GM03348 (cell line): Measurements from ENCODE around the gene ACCSL.

Experiments used
- DNase-seq: peaks from one replicate; pipeline ENCODE4 v3.0.0; 2012; ENCODE audit warnings: low spot score

Gene ACCSL

GRCh38 chr11:44018127-44018521, 29.7 kb upstream of the ACCSL start:
- DNase-seq = no peak

- DNase-seq = no peak
Measured at GRCh38 chr11:44018829-44019228, 29.0 kb upstream of the ACCSL start.

GRCh38 chr11:44024977-44025376, 22.8 kb upstream of the ACCSL start:
- DNase-seq = no peak

GRCh38 chr11:44025727-44026126, 22.1 kb upstream of the ACCSL start:
- DNase-seq = no peak

- DNase-seq = no peak
Measured at GRCh38 chr11:44028401-44028800, 19.4 kb upstream of the ACCSL start.

- no peak for DNase-seq
Measured at GRCh38 chr11:44028816-44029506, 18.8 kb upstream of the ACCSL start.

GRCh38 chr11:44029507-44029845, 18.3 kb upstream of the ACCSL start:
- DNase-seq = no peak

DNA sequence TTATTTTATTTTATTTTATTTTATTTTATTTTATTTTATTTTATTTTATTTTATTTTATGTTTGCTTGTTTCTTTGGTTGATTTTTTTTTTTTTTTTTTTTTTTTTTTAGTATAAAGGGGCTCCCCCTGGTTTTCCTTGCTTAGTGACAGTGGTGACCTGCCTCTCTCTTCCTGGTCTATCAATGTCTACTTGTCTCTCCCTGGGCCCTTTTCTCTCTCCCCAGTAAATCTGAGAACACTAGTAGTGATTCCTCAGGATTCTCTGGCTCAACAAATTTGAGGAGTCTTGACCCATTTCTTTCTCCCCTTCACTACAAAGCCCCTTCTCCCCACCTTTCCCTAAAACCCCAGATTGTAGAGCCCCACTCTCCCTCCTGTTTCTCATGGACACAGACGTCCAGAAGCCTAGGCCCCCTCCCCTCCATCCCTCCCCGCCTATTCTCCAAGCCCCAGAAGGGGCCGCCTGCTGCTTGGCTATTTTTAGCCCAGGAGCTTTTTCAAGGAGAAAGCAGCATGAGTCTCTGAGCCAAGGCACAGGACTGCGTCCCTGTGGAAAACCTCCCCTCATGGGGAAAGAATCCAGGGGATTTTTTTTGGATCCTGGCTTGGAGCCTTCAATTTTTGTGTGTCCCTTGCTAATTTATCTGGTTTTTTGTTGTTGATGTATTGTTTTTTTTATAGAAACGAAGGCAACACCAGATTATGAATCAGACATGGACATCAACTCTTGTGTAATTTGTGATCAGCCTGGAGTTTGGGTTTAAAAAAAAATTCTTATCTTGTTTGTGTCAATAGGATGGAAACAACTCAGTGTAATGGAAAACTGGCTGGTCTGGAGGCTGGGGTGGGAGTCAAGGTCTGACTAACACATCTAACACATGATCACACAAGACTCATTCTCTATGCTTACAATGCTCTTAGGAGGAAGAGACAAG, 17.5 kb upstream of the ACCSL start:
- peak; percentile 72 for DNase-seq

DNA sequence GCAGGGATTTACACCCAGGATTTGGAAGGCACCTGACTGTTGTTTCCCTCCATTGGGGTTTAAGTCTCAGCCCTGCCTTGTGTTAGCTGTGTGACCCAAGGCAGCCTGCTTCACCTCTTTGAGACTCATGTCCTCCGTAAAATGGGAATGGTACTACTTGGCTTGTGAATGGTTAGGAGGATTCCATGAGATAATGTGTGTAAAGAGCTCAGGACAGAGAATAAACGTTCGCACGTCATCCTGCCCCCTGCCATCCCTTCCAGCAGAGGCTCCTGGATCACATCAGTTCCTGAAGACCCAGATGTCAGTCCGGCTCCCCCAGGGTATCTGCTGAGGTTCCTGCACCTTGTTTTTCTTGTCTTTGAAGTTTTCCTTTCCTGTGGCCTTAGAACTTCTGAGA, 16.8 kb upstream of the ACCSL start:
- no peak for DNase-seq

- no peak for DNase-seq
Measured at GRCh38 chr11:44031549-44031948, 16.2 kb upstream of the ACCSL start.

DNA sequence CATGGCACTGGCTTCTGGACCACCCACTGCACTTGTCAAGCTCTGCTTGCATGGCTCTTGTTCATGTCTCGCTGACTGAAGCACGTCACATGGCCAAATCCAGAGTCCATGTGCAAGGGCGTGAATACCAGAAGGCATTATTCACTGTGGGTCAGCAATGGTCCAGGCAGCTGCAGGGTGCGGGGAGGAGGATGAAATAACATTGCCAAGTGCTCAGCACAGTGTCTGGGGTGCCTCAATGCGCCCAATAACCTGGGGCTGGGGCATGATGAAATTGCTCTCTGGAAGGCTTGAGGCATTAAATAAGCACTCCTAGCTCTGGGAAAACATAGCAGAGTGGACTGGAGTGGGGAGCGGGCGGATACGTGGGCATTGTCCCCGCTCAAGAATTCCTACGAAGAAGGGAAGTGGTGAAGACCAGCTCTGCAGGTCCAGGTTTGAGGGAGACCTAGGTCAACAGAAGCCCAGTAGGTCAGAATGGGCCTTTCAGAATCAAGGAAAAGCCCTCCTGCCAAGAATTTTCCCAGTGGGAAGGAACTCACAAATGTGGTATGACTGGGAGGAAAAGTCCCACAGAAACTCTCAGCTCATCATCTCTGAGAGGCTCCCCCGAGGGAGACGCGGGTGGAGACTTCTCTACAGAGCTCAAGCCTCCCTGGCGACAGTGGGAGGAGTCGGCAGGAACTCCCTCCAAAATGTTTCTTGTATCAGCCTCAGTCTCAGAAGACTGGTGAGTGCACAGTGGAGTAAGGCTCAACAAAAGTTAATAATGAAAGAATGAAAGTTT, 15.3 kb upstream of the ACCSL start:
- peak; percentile 58 for DNase-seq

- no peak for DNase-seq
Measured at GRCh38 chr11:44033411-44033850, 14.3 kb upstream of the ACCSL start.

GRCh38 chr11:44033856-44034255, 13.9 kb upstream of the ACCSL start:
- no peak for DNase-seq

DNA sequence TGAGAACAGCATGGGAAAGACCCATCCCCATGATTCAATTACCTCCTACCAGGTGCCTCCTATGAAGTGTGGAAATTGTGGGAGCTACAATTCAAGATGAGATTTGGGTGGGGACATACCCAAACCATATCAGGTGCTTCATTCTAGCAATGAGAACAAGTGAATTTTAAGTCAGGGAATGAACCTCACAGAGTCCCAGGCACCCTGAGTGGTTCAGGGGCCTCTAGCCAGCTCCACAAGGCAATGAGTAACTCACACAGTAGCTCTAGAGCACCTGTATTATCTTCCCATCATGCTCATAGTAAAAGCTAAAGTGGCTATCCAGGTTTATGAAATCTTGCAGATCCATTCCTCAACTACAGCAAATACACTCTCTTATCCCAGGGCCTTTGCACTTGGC, 13.1 kb upstream of the ACCSL start:
- DNase-seq = no peak

GRCh38 chr11:44036811-44037657, 10.7 kb upstream of the ACCSL start:
- peak; percentile 89 for DNase-seq

DNA sequence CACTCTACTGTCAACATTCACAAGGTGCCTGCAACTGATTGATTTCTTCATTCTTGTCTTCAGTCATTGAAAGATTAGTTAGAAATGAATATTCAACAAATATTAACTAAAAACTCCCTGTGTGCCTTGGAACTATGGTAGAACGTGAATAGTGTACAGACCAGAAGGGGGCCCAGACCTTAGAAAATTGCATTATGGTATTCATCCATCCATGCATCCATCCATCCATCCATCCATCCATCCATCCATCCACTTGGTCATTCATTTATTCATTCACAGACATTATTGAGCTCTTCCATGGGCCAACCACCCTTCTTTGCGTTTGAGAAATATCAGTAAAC, 10.2 kb upstream of the ACCSL start:
- no peak for DNase-seq

- DNase-seq = no peak
Measured at GRCh38 chr11:44043157-44043556, 4.6 kb upstream of the ACCSL start.

- no peak for DNase-seq
Measured at GRCh38 chr11:44046182-44046581, 1.6 kb upstream of the ACCSL start.

DNA sequence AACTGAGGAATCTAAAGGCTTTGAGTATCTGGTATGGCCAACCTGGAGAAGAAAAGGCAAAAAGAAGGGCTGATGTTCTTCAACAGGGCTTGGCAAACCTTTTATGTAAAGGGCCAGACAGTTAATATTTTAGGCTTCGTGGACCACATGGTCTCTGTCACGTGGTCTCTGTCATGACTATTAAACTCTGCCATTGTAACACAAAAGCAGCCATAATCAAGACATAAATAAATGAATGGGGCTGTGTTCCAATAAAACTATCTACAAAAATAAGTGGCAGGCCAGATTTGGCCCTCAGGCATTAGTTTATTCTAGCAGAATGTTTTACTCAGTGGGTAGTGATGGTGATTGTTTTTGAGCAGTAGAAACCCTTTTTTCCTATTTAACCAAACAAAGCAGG, 483 bp upstream of the ACCSL start:
- DNase-seq = no peak

DNA sequence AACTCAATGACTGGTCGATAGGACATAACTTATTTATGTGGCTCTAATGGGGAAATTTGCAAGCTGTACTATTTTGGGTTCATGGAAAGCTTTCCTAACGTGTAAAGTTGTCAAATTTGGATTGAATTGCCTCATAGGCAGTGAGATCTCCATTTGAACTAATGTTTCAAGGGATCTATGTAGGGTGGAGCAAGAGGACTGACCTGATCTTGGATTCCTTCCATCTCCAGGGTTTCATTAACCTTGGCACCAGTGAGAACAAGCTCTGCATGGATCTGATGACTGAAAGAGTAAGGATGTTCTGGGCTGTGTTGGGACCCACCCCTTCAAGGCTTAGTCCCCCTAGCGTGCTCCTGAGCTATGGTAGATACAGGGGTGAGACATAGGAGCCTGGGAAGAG, 2.1 kb downstream of the ACCSL start:
- DNase-seq = no peak

DNA sequence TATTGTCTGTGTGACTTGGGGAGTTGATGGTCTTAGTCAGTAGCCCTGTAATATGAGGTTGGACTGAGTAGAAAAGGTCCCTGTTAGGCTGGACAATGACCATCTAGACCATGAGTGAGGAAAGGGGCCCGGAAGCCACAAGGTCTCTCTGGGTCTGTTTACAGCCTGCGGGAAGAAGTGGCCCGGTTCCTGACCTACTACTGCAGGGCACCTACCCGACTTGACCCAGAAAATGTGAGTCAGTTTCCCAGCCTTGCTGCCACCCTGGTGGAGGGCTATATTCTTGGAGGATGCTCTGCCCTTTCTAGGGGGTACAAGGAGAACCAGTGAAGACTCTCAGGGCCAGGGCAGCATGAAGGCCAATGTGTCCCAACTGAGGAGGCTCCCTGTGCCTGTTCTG, 3.4 kb downstream of the ACCSL start:
- DNase-seq = no peak

GRCh38 chr11:44057340-44057739, 9.6 kb downstream of the ACCSL start:
- no peak for DNase-seq
